Measurements from ENCODE around the gene USP54.
"Not testable (repeated sequence)": the region's sequence is repeated elsewhere in the genome, so short reads cannot be mapped to it uniquely, and the experiment has no call there.

The USP54 gene

DNA sequence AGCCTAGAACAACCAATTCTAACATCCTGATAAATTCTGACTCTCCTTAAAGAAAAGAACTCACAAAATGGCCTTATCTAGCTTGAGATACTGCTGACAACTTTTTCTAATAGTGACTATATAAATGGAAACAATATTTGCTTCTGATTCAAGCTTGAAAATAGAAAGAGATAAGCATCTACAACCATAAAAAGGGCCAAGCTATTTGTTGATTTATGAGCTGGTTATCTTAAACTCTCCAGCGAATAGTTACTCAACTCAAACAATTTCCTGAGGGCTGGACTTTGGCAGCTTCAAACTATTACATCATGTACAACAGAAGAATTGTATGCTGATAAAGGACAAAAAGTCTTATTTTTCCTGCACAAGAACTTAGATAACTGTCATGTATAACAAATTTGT lies 4.6 kb downstream of the USP54 start:
- DNase-seq = no peak

DNA sequence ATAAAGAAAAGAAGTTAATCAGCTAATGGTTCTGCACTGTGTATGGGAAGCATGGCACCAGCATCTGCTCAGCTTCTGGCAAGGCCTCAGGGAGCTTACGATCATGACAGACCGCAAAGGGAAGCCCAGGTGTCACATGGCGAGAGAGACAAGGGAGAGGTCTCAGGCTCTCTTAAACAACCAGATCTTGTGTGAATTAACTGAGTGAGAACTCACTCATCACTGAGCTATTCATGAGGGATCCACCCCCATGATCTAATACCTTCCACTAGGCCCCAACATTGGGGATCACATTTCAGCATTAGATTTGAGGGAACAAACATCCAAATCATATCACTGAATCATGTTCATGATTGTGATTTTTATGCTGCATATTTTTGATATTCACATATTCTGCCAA lies 5.8 kb downstream of the USP54 start:
- DNase-seq = no peak

DNA sequence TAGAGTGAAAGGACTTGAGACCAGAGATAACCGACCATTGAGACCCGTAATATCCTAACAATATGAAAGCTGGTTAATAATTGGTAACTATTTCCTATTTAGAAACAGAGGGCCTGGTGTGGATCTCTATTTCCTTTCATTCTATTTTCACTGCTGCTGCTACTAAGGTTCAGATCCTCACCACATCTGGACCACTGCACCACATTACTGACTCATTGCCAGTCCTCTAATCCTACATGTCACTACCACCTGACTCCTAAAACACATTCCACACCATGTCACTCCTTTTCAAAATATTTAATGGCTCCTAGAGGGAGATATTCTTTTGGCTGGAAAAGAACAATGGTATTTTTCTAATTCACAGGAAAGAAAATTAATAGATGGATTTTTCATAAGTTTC lies 6.4 kb downstream of the USP54 start:
- DNase-seq = no peak

DNA sequence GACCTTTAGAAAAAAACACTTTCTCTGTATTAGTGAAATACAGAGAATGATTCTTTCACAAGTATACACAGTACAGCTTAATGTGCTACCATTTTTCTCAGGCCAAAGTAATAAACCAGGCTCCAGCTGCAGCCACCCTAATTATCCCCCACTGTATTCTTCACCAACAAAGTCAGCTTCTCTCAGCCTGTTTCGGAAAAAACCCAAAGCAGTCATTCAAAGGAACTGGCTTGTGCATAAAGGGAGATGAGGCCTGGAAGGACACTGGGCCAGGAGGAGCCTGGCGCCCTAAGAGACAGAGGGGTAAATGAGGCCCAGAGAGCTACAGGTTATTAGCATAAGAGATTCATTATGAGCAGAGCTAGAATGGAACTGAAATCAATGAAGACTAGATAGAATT lies 9.2 kb downstream of the USP54 start:
- DNase-seq = no peak

DNA sequence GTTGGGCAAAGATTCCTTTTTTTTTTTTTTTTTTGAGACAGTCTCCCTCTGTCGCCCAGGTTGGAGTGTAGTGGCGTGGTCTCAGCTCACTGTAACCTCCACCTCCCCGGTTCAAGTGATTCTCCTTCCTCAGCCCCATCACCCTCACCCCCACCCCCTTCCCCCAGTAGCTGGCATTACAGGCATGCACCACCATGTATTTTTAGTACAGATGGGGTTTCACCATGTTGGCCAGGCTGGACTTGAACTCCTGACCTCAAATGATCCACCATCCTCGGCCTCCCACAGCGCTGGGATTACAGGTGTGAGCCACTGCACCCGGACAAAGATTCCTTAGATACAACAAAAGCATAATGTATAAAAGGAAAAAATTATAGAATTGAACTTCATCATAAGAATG lies 12.2 kb downstream of the USP54 start:
- not testable (repeated sequence) for DNase-seq

DNA sequence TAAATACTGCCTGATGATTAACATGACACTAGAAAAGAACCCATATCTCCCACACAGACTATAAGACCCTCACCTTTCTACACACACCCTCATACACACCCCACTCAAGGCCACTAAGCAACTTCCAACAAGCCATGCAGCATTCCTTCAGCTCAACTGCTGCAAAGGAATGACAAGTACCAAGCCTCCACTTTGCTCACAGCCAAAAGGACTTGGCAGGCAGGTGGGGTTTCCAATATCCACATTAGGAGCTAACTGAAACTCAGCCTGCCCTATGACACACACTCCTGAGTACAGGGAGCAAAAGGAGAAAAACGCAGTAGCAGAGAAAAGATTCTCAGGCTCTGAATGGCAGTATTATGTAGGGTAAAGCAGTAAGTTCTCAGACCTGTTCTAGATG lies 13.4 kb downstream of the USP54 start:
- DNase-seq = no peak

DNA sequence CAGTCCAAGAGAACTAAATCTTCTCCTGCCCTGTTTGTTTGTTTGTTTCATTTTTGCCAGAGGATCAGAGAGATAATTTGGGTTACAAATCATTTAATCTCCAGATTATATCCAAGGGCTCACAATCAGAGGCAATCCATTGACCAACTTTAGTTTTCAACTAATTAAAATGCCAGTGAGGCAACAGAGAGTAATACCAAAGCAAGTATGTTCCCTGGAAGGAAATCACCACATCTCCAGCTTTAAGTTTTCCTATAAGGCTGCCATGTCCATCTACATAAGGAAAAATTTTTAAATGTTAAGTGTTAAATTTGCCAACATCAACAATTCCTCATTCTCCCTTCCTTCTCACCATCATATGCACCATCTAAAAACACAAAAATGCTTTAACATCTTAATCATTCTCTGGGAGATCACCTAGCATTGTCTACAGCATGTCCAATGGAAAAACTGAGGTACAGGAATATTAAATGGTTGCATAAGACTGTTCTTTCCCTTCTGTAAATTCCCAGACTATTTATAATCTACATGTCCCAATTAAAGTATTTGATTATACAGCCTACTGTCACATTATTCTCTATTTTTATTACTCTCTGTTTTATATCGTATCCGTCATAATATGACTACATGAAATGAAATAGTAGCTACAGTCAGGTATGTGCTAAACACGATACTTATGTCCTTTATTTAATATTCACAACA lies 14.1 kb downstream of the USP54 start:
- DNase-seq = no peak

DNA sequence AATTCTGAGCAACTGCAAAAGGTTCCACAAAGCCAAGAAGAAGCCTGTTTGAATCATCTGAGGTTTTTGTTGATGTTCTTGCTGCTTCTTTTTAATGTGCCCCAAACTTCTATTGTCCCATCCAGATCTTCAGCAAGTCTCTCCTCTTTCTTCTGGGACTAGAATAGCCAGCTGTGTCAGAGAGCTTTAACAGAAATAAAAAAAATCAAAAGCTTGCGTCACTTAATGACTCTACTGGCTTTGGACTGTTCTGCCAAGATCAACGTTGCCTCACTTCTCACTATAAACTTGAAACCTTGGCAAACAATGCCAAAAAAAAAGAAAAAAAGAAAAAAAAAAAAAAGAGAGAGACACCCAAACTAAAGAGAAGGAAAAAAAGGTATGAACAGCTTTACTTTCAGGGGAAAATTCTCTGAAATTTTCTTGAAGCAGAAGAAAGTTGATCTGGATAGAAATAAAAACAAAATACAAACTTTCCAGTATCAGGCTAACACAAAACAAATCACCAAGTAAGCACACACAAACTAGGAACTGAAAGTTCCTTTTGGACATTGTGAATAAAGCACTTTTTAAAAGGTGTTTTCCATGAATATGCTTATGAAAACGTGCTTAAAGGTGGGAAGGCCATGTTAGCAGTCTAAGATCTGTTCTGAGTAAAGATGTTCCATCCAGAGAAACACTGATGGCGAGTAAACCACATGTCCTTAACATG lies 14.8 kb downstream of the USP54 start:
- no peak for DNase-seq

DNA sequence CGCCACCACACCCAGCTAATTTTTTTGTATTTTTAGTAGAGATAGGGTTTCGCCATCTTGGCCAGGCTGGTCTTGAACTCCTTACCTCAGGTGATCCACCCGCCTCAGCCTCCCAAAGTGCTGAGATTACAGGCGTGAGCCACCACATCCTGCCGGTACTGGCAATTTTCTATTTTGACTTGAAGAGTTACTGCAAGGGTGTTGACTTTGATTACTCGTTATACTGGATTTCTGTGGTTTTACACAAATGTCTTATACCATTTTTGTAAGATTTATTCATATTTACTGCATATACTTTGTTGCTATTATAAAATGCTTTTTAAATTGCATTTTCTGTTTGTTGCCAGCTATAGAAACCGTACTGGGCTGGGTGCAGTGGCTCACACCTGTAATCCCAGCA lies 24.1 kb downstream of the USP54 start:
- not testable (repeated sequence) for DNase-seq

DNA sequence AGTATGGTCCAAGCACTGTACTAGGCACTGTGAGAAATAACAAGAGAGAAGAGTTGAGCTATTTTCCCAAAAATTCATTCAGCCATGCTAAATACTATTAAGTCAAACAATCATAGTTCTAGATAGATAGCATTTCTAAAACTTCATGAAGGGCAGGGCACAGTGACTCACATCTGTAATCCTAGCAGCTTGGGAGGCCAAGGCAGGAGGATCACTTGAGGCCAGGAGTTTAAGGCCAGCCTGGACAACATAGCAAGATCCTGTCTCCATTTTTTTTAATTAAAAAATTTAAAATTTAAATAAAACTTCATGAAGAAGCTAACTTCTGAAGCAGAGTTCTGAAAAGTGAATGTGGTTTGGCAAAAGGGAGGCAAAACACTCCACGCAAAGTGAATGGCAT lies 29.9 kb downstream of the USP54 start:
- DNase-seq = no peak

DNA sequence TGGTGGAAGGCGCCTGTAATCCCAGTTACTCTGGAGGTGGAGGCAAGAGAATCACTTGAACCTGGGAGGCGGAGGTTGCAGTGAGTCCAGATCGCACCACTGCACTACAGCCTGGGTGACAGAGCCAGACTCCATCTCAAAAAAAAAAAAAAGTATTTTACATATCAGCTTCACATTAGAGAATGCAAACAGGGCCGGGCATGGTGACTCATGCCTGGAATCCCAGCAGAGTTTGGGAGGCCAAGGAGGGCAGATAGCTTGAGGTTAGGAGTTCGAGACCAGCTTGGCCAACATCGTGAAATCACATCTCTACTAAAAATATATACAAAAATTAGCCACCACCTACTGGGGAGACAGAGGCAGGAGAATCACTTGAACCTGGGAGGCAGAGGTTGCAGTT lies 31.6 kb downstream of the USP54 start:
- DNase-seq = no peak

DNA sequence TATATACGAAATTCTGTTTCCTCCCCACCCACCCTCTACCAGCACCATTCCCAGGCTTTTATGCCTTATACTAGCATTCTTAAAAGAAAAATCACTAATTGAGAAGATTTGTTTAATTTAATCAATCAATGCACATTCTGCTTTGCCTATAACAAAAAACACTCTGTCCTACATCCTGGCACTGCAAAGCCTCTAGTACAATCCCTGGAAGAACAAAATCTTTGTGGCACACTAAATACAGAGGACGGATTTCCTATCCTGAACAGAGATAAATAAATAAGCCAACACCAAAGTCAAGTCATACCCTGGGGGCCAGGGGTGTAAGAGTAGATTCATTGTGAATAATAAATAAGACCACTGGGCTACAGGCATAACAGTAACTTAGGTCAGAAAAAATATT lies 34.3 kb downstream of the USP54 start:
- no peak for DNase-seq

DNA sequence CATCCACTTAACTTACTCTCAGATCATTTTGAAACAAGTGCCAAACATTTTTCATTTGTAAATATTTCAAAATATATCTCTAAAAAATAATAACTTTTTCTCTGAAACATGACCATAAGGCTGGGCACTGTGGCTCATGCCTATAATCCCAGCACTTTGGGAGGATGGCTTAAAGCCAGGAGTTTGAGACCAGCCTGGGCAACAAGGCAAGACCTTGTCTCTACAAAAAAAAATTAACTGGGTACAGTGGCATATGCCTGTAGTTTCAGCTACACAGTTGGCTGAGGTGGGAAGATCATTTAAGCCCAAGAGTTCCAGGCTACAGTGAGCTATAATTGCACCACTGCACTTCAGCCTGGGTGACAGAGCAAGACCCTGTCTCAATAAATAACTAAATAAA lies 36.4 kb downstream of the USP54 start:
- no peak for DNase-seq

DNA sequence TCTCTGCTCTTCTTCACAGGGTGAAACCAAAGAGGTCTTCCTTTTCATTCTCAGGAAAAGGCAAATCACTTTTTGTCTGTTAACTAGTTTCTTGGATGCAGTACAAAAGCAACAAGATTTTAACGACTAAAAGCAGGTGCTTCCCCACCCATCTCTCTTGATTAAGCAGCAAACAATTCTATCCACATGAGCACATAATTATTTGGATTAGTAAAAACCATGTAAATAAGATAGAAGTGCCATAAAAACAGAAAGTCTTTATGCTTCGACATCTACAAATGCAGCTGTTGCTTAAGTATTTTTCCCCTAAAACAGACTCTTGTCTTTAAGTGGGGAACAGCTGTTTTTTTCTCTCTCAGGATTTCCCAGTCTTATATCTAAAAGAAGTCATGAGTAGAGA lies 37.4 kb downstream of the USP54 start:
- DNase-seq = no peak

DNA sequence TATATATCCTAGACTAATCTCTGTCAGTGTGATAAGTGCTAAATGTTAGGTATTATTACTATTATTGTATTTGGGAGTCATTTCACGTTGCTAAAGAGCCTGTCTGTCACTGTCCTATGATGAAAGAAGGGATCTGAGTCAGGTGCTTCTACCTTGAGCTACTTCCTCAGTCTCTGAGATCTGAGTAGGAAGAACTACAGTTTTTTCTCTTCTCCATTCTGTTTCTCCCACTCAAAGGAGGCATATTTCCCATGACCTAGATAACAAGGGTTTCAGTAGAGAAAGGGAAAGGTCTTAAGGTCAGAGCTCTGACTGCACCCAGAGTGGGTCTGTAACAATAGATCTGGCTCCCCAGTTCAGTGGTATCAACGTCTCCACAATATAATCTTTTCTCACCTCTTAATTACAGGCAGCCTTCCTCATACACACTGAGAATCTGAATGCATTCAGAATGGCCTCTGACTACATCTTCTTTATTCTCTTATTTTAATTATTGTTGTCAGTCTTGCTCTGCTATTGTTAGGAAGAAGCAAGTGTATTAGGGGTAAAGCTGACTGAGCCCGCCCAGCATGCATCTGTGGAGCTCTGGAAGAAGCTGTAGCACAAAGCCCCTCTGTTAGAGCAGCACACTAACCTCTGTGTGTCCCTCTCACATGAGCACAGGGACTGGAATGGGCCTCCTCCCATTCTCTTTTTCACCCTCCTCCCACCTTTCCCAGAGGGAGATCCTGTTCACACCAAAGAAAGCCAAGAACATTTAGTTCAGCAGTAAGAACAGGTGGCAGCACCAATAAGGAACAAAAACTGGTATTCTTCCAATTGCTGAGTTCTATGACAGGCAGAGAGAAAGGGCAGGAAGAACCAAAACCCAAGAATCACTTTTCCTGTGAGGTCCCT lies 38.1 kb downstream of the USP54 start:
- DNase-seq = peak; percentile 1

DNA sequence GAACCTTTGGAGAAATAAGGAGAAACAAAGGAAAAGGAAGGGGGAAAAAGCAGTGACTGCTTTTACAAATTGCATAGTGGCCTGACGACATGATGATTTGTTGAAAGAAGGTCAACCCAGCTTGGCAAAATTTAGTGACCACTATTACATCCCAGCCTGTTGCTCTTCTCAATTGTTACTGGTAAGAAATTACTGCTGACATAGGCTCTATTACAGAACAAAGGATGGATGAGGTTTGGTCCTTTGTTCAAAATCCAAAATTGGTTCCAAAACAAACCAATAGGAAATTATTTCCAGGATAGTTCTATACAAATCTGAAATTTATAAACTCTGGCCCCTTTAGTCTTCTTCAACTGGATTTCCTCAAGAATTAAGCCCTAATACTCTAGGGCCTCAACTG lies 39.6 kb downstream of the USP54 start:
- DNase-seq = no peak

DNA sequence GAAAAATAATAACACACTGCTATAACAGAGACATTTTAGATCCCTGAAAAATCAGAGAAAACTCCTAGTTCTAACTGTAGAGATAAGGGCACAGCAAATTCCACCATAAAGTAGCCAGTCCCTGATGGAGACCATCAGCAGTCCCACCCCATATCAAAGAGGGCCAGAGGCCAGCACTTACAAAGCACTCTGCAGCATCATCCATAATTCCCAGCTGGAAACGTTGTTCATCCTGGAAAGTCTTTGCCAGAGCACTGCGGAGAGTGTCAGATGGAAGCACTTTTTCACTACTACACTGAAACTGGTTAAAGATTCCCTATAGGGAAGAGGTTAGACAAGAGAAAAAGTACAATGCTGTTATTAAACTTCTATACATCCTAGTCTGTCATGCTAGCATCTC lies 45.8 kb downstream of the USP54 start:
- DNase-seq = no peak

DNA sequence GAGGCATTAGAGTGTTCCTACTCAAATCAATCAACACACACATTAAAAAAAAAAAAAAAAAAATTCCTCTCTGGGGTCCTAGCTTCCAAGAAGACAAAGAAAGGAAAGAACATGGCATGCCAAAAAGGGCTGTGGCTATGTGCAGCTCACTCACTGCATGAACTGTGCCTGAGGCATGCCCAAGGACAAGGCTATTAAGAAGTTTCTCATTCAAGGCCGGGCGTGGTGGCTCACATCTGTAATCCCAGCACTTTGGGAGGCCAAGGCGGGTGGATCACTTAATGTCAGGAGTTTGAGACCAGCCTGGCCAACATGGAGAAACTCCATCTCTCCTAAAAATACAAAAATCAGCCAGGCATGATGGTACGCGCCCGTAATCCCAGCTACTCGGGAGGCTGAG lies 53.4 kb downstream of the USP54 start:
- no peak for DNase-seq

DNA sequence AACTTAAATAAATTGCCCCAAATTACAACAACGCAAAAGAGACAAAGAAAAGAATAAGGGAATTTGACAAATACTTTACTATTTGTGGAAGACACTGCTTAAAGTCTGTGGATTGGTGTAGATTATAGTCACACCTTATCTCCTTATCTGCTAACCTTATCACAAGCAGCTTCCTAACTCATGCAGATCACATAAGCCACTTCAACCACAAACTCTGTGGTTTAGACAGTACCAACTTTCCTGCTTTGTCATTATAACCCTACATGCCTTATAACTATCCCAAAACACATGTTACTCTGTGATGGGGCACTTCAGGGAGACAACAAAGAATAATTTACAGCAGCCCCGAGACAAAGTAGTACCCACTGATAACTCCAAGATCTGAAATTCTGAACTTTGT lies 53.9 kb downstream of the USP54 start:
- DNase-seq = no peak

DNA sequence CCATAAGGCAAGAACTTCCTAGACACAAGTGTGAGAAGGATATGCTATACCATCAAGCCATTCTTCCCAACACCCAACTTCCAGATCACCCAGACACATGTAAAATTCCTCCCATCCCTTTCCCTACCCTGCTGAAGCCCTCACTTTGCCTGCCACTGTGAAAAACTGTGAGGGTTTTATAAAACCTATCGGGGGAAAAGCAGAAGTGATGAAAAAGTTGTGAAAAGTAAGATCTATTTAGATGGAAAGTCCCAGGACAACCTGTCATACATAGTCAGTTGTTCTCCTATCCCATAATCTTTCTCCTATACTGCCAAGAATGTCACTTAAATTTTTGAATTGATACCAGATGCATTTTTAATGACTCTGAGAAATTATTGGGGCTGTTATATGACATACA lies 56.3 kb downstream of the USP54 start:
- DNase-seq = no peak

DNA sequence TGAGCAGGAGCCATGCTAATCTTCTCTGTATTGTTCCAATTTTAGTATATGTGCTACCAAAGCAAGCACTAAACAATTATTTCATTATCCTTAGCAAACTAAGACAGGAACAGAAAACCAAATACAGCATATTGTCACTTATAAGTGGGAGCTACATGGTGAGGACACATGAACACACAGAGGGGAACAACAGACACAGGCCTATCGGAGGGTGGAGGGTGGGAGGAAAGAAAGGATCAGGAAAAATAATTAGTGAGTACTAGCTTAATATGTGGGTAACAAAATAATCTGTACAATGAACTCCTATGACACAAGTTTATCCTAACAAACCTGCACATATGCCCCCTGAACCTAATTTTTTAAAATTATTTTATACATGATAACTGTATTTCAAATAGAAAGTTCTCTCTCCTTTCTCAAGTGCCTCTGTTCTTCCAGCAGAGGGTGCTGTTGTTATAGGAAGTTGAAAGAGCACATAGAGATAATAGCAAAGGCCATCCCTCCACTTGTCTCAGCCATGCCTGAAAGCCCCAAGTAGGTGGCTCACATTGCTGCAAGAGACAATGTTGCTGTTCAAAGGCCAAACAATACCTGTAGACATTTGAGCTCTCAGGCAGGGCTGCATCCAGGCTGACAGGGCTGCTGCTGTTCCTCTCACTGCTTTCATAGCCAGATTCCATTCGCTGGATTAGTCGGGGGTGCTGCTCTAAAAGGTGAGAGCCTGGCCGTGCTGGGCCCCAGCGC lies 61.9 kb downstream of the USP54 start:
- peak; percentile 56 for DNase-seq

DNA sequence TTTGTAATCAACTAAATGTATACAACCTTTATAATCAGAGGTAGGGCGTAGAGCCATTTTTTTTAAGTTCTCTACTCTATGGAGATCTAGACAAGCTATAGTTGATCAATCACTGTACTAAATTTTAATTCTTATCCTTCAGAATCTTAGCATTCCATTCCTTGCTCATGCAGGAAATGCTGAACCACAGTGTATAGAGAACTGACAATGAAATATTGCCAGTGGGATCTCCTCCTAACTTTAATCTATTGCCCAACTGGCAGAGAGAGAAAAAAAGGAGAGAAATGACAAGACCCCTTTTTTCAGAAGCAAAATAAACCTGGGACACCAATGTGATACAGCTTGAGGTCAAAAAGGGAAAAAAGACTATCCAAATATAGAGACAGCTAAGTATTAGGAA lies 68.9 kb downstream of the USP54 start:
- no peak for DNase-seq

DNA sequence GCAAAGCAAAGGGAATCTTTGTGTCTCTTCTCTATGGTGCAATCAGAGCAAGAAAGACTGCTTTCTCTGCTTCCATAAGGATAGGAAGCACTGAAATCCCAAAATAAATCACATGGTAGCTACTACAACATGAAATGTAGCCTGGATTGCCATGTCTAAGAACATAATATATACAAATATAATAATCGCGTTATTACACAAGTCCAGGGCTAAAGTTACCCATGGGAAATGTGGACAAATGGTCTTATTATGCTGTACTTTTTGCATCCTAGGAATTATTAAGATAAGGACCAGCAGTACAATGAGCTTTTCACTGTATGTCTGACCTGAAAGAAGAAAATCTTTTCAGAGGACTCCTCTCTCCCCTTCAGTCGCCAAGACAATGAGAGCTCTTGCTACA lies 71.8 kb downstream of the USP54 start:
- DNase-seq = no peak

All from NCI-H526 treated with DMSO at 0.1 percent for 48 hours (cell line).